HG02885 (cell line): Measurements from ENCODE around the gene TUBA4A.
"Not testable (repeated sequence)": the region's sequence is repeated elsewhere in the genome, so short reads cannot be mapped to it uniquely, and the experiment has no call there.

Source experiments
- ATAC-seq: cut with Tn5 transposase; IDR thresholded peaks from one replicate; pipeline ENCODE4 v1.9.1; 2021; ENCODE audit warnings: mild to moderate bottlenecking; ENCODE audit not compliant: unreplicated experiment, poor library complexity

The TUBA4A gene

GRCh38 chr2:219271021-219271420 is 17.3 kb upstream of the TUBA4A start:
- no peak for ATAC-seq

DNA sequence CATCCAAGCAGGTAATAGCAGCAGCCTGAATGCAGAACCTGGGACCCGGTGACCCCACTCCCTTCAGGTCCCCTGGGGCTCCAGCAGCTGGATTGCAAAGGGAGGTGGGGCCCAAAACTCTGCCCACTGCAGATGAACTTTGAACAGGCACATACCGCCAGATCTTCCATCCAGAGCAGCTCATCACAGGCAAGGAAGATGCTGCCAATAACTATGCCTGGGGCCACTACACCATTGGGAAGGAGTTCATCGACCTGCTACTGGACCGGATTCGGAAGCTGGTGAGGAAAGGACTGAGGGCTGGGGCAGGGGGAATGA is 16.3 kb upstream of the TUBA4A start:
- no peak for ATAC-seq

DNA sequence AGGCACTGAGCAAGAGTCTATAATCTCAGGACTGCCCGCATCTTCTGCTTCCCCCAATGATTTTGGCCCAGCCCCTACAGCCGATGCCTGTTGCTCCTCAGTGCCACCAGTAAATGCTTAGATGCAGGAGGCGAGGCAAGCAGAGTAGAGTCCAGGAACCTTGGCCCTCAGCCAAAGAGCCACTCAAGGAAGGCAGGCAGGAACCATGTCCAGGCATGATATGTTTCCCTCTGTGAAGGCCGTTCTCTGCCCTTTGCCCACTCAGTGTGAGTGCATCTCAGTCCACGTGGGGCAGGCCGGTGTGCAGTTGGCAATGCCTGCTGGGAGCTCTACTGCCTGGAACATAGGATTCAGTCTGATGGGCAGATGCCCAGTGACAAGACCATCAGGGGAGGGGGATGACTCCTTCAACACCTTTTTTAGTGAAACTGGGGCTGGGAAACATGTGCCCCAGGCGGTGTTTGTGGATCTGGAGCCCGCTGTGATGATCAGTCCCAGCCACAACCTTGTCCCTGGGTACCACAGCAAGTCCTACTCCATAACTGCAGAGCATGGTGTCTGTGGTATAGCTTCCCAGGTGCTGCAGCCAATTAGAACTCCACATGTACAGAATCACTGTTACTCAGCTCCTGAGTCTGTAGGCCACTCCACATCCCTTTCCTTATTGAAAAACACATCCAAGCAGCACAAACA is 15.8 kb upstream of the TUBA4A start:
- ATAC-seq: no peak

DNA sequence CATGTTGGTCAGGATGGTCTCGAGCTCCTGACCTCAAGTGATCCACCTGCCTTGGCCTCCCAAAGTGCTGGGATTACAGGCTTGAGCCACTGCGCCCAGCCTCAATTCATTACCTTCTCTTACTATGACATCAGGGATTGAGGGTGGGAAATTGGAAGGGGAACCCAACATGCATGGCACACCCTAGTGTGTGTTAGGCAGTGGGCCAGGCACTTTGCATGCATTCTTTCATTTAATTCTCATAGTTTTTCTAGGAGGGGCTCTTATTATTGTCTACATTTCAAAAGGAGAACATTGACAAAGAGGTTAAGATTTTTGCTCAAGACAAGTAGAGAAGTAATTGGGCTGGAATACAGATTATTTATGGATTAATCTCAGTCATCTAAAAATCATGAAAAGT is 14.6 kb upstream of the TUBA4A start:
- no peak for ATAC-seq

DNA sequence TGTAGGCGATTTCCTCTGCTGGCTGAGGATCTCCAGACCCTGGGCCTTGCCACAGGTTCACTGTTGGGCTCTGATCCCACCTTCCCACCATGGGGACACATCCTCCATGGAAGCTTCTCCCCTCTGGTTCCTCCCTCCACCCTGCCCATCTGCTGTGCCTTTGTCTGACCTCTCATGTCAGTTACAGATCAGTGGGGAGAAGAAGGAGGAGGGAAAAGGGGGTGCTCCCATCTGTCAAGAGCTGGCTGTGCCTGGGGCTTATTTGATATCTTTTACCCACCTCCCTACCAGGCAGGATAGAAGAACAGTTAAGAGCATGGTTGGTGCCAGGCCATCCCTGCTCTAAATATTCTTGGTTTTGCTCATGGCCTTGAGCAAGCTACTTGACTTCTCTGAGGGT is 13.2 kb upstream of the TUBA4A start:
- ATAC-seq: no peak

GRCh38 chr2:219266232-219266631 is 12.5 kb upstream of the TUBA4A start:
- ATAC-seq: no peak

- no peak for ATAC-seq
Observed at GRCh38 chr2:219261024-219261855, 7.5 kb upstream of the TUBA4A start.

DNA sequence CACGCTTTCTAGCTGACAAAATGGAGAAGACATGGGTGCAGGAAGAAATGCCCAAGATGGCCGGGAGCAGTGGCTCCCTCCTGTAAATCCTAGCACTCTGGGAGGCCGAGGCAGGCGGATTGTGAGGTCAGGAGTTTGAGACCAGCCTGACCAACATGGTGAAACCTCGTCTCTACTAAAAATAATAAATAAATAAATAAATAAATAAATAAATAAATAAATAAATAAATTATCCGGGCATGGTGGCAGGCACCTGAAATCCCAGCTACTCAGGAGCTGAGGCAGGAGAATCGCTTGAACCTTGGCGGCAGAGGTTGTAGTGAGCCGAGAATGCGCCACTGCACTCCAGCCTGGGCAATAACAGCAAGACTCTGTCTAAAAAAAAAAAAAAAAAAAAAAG is 5.2 kb upstream of the TUBA4A start:
- not testable (repeated sequence) for ATAC-seq

GRCh38 chr2:219254590-219255201 is 978 bp upstream of the TUBA4A start:
- peak; percentile 28 for ATAC-seq

GRCh38 chr2:219252900-219253752 is 592 bp downstream of the TUBA4A start, which contains the start of gene TUBA4B:
Gene TUBA4B (plus strand): TSS chr2:219253243. CDS start chr2:219253408, 165 bp downstream.
- no peak for ATAC-seq

DNA sequence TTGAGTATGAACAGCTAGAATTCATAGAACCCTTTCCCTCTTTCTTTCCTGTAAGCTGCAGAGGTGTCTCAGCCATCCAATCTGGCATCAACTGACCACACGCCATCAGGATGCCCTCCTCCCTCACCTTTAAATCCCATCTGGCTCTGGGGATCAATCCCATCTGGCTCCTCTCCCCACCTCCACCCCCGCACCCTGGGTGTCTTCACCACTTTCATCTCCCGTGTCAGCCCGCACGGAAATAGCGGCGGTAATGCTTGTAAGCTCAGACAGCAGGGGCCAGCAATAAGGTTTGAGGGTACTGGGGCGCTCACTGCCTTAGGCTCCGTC is 1.2 kb downstream of the TUBA4A start:
- no peak for ATAC-seq

DNA sequence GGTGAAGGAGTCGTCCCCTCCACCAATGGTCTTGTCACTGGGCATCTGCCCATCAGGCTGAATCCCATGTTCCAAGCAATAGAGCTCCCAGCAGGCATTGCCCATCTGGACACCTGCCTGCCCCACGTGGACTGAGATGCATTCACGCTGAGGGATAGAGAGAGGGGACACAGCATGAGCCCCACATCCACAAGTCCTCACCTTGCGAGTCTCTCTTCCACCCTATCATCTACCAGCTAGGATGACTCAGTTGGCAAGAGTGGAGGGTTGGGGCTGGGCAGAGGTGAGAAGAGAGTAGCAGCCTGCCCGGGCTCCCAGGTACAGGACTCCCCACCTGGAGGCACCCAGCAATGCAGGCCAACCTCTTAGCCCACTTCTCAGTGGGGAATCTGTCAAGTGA is 1.6 kb downstream of the TUBA4A start:
- no peak for ATAC-seq

DNA sequence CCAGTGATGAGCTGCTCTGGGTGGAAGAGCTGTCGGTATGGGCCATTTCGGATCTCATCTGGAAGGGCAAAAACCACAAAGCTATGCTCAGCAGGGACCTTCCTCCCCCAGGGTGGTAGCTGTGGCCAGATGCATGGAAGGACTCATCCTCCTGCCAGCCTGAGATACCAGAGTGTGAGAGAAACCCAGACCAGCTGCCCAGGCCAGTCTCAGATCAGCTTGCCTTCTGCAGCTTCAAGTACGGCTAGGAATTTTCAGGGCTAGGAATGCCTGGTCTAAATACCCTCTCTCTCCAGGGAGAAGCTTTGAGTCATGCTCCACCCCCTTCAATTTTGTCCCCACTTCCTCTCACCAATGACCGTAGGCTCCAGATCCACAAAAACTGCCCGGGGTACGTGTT is 2.1 kb downstream of the TUBA4A start:
- no peak for ATAC-seq

DNA sequence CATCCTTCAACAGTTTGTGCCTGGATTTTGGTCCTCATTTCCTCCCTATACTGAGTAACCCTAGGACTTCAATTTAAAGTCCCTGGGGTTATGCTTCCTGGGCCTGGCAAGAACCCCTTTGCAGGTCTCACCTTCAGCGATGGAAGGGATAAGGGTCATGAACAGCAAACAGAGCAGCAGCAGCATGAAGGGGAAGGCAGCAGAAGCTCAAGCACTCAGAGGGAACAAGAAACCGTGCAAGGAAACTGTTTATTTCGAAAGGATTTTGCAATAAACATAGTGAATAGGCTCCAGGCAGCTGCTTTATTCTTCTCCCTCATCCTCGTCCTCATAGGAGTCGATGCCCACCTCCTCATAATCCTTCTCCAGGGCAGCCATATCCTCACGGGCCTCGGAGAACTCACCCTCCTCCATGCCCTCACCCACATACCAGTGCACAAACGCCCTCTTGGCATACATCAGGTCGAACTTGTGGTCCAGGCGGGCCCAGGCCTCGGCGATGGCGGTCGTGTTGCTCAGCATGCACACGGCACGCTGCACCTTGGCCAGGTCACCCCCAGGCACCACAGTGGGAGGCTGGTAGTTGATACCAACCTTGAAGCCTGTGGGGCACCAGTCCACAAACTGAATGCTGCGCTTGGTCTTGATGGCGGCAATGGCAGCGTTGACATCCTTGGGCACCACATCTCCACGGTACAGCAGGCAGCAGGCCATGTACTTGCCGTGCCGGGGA is 3.5 kb downstream of the TUBA4A start:
- ATAC-seq: no peak

DNA sequence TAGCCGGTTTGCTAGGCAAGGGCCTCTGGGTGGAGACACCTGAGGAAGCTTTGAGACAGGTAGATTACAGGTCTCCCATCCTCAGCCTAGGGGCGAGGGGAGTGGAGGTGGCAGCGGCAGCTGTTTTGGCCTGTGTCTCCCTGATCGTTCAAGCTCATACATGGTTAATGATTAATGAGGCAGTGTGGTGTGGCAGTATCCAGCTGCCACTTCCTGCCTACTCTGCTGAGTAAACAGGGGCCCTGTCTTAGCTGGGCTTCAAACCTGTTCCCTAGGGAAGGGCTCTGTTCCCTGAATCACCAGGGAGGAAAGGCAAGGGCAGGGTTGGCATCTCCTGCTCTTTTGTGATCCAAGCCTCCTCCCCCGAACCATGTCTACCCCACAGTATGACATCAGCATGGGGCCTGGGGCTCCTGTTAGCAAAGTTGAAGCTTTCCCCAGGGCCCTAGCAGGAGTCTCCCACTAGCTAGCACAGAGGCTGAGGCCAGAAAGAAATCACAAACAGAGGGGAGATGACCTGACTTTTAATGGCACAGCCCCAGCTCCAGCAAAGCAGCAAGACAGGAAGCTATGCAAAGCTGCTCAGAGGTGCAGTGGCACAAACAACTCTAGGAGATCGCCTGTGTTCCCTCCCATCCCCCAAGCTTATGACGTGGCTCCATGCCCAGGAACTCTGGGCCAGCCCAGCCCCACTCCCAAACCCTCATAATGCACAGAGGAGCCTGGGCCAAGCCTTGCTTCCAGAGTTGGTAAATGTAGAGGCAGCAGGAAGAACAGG is 4.3 kb downstream of the TUBA4A start:
- no peak for ATAC-seq

GRCh38 chr2:219248845-219249202 is 4.9 kb downstream of the TUBA4A start:
- no peak for ATAC-seq

DNA sequence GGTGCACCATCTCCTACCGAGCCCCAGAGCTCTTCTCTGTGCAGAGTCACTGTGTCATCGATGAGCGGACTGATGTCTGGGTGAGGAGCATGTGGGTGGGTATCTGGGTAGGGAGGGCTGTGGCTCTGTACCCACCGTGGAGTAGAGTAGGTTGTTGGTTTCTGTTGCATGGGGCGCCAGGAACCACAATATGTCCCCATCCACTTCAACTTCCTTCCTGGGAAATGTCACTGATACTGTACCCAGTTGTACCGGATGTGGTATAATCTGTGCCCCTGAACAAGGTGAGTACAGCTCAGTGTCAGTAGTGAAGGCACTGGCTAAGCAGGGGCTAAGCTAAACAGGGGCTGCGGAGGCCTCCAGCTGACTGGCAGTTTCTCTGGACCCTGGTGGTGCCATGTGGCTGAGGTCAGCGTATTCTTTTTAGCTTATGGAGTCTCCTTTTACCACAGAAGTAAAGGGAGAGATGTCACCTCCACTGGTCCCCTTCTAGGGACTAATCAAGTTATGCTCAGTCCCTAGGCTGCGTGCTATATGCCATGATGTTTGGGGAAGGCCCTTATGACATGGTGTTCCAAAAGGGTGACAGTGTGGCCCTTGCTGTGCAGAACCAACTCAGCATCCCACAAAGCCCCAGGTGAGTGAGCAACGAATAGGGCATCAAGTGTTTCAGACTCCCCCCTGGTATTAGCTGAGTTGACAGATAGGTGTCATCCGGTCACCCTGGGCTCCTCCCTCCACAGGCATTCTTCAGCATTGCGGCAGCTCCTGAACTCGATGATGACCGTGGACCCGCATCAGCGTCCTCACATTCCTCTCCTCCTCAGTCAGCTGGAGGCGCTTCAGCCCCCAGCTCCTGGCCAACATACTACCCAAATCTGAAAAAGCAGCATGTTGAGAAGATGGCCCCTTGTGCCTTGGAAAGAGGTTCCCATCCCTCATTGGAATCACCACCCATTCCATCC is 5.8 kb downstream of the TUBA4A start:
- no peak for ATAC-seq

GRCh38 chr2:219246559-219246958 is 7.2 kb downstream of the TUBA4A start:
- ATAC-seq: no peak
